GM19351 (cell line): ENCODE results near the gene CWF19L1.

Source experiments
- ATAC-seq: cut with Tn5 transposase; IDR thresholded peaks from one replicate; pipeline ENCODE4 v1.9.1; 2021; ENCODE audit warnings: mild to moderate bottlenecking, moderate library complexity; ENCODE audit not compliant: unreplicated experiment

CWF19L1 gene

DNA sequence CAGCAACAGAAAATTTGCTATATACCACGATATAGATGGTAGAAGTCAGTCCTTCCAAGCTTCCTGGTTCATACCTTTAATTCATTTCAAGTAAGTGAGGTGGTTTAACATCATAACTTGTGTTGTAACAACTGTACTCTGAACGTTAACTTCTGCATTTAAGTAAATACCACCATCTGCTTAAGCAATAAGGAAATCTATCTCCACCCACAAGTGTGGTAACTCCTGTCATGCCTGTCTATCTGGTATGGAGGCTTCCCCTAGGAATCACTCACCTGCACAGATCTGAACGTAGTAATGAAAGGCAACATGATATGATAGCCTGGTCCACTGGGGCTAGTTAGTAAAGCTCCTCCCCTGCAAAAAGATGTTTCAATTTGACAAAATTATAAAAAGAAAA is 84.0 kb downstream of the CWF19L1 start:
- ATAC-seq: no peak

DNA sequence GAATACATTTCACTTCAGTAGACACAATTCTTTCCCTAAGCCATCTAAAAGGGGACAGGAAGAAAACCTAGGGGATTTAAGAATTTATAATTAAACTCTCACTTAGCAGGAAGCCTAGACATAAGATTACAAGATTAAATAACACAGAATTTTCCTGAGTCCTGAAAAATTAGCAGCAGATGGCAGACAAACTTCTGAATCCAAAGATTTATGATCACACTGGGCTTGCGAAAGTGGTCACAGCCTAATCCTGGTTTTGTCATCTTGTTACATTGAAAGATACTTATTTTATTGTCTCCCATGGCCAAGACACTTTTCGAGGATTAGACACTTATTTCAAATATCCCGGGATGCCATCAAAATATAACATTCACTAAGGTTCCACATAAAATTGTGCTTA is 84.5 kb downstream of the CWF19L1 start:
- ATAC-seq: no peak
